NCI-H2196 (cell line): ENCODE measurements around the gene OVCA2.

Experiments
- DNase-seq: peaks from one replicate; lab custom pipeline; 2025; ENCODE audit not compliant: unreplicated experiment; lab: John Stamatoyannopoulos, UW

Gene OVCA2

GRCh38 chr17:2053380-2054261, 11.8 kb downstream of the OVCA2 start:
- peak; percentile 60 for DNase-seq

GRCh38 chr17:2054262-2054511, 12.4 kb downstream of the OVCA2 start:
- no peak for DNase-seq

DNA sequence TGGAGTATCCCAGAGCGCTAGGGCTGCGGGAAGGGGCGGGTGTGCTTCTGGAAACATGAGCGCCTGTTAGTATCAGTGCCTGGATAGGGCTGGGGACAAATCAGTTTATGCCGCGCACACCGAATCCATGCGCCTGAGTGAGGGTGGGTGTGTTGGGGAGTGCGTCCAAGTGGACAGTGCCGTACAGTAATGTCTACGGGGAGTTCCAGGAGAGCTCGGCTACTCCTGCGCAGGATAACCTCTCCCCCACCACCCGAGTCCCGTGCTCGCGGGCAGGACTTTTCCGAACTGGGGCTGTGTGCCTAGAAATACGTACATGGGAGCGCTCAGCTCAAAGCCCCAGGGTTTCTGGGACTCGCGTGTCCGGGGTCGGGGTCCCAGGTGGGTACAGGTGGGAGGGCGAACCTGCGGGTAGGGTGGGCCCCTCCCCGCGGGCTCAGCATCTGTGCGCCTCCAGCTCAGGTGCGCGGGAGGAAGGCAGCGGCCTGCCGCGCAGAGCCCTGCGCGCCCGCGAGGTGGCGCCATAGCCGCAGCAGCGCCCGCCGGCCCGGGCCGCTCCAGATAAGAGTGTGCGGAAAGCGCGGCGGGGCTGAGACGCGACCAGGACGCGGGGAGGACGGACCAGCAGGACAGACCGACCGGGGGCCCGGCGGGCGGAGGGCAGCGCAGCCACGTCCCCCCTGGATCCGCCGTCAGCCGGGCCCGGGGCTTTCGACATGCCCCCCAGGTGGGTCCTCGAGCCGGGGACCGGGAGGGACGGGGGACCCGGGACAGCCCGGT, 12.9 kb downstream of the OVCA2 start, which contains the start of gene HIC1:
TSS of gene HIC1 (plus strand) at position 592 of the 780 bp plus-strand sequence. CDS start 1,588 bp downstream, outside the sequence.
- peak; percentile 44 for DNase-seq

DNA sequence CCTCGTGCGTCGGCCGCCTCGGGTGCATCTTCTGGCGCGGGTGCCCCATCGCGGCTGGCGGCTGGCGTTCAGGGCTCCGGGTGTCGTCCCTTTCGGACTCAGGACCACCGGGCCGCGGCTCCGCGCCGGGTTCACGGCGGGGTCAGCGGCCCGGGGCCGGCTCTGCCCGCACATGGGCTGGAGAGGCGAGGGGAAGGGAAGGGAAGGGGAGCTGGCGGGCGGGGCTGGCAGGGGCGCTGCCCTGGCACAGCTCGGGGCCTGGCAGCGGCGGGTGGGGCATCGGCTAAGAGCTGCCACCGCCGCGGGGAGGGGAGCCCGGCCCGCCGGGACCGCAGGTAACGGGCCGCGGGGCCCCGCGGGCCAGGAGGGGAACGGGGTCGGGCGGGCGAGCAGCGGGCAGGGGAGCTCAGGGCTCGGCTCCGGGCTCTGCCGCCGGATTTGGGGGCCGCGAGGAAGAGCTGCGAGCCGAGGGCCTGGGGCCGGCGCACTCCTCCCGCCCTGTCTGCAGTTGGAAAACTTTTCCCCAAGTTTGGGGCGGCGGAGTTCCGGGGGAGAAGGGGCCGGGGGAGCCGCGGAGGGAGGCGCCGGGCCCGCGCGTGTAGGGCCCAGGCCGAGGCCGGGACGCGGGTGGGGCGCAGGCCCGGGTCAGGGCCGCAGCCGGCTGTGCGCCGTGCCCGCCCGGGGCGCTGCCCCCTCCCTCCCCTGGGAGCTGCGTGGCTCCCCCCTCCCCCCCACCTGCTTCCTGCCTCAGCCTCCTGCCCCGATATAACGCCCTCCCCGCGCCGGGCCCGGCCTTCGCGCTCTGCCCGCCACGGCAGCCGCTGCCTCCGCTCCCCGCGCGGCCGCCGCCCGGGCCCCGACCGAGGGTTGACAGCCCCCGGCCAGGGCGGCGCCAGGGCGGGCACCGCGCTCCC, 13.7 kb downstream of the OVCA2 start:
- no peak for DNase-seq

- no peak for DNase-seq
Observed at GRCh38 chr17:2056206-2057174, 14.7 kb downstream of the OVCA2 start.

DNA sequence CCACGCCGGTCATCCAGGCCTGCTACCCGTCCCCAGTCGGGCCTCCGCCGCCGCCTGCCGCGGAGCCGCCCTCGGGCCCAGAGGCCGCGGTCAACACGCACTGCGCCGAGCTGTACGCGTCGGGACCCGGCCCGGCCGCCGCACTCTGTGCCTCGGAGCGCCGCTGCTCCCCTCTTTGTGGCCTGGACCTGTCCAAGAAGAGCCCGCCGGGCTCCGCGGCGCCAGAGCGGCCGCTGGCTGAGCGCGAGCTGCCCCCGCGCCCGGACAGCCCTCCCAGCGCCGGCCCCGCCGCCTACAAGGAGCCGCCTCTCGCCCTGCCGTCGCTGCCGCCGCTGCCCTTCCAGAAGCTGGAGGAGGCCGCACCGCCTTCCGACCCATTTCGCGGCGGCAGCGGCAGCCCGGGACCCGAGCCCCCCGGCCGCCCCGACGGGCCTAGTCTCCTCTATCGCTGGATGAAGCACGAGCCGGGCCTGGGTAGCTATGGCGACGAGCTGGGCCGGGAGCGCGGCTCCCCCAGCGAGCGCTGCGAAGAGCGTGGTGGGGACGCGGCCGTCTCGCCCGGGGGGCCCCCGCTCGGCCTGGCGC, 15.4 kb downstream of the OVCA2 start:
- no peak for DNase-seq

GRCh38 chr17:2057760-2058585, 16.2 kb downstream of the OVCA2 start:
- no peak for DNase-seq

DNA sequence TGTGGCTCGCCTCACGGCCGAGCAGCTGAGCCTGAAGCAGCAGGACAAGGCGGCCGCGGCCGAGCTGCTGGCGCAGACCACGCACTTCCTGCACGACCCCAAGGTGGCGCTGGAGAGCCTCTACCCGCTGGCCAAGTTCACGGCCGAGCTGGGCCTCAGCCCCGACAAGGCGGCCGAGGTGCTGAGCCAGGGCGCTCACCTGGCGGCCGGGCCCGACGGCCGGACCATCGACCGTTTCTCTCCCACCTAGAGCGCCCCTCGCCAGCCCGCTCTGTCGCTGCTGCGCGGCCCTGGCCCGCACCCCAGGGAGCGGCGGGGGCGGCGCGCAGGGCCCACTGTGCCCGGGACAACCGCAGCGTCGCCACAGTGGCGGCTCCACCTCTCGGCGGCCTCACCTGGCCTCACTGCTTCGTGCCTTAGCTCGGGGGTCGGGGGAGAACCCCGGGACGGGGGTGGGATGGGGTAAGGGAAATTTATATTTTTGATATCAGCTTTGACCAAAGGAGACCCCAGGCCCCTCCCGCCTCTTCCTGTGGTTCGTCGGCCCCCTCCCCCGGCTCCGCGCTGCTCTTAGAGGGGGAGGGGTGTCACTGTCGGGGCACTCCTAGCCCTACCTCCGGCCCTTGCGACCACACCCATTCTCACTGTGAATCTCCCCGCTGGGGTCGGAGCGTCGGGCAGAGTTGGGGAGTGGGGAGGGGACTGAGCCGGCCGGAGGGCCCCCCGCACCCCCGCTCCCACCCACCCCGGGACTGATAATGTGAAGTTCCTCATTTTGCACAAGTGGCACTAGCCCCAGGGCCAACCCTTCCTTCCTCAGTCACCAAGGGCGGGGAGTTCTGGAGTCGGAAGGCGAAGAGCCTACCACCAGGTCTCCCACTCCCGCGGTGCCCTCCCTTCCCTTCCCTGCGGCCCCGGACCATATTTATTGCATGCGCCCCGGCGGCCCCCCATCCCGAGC, 17.0 kb downstream of the OVCA2 start:
- no peak for DNase-seq

GRCh38 chr17:2059547-2060384, 17.9 kb downstream of the OVCA2 start:
- DNase-seq = no peak

DNA sequence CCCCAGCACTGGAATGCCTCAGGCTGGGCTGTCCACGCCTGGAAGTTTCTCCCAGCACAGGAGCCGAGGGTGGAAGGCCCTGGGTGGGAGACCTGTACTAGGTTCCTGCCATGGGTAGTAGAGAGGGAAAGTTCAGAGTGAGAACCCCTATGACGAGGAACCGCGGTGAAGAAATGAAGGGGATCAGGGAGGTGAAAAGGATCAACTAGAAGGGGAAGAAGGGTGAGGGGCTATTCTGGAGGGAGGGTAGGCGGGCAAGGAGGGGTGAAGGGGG, 18.5 kb downstream of the OVCA2 start:
- no peak for DNase-seq

DNA sequence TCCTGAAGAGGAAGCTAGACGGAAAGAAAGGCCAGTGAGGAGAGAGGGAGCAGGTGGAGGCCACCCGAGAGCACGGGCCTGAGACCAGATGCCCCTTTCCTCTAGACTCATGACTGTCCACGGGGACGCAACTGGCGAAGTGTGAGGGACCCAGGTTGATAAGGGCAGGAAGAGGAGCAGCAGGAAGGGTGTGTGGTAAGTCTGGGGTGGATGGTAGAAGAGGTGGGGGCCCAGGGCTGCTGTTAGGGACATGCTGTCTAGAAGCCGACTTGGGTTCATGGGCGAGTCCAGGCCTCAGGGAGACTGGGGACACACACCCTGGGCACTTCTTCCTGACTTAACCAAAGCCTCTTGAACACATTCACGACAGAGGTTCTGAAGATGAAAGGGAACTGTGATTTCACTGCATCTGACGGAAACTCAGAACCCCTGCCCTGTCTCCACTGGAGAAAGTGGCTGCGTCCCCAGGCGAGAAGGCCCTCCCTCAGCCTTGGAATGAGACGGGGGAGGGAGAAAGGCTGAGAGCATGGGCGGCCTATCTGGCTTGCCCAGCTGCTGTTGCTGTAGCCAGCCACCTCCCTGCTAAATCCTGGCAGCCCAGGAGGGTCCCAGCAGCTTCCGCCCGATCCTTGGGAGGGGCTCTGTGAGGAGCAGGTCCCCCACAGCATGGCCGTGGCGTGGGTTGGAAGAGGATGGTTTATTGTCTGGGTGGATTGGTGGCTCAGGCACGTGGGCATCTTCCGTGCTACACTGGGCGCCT, 19.0 kb downstream of the OVCA2 start:
- DNase-seq = no peak

GRCh38 chr17:2061441-2061958, 19.7 kb downstream of the OVCA2 start:
- DNase-seq = no peak

GRCh38 chr17:2062571-2063183, 20.9 kb downstream of the OVCA2 start:
- DNase-seq = no peak

GRCh38 chr17:2063261-2064146, 21.7 kb downstream of the OVCA2 start:
- DNase-seq = no peak

- no peak for DNase-seq
Observed at GRCh38 chr17:2064147-2064489, 22.3 kb downstream of the OVCA2 start.
